NCI-H187 (cell line): ENCODE data around the gene NUTM2E.
"Not testable (repeated sequence)": the region's sequence is repeated elsewhere in the genome, so short reads cannot be mapped to it uniquely, and the experiment has no call there.

ENCODE experiments used
- DNase-seq, 2 experiments: peaks; one replicate each; lab custom pipeline; 2025; lab: John Stamatoyannopoulos, UW

Gene NUTM2E

DNA sequence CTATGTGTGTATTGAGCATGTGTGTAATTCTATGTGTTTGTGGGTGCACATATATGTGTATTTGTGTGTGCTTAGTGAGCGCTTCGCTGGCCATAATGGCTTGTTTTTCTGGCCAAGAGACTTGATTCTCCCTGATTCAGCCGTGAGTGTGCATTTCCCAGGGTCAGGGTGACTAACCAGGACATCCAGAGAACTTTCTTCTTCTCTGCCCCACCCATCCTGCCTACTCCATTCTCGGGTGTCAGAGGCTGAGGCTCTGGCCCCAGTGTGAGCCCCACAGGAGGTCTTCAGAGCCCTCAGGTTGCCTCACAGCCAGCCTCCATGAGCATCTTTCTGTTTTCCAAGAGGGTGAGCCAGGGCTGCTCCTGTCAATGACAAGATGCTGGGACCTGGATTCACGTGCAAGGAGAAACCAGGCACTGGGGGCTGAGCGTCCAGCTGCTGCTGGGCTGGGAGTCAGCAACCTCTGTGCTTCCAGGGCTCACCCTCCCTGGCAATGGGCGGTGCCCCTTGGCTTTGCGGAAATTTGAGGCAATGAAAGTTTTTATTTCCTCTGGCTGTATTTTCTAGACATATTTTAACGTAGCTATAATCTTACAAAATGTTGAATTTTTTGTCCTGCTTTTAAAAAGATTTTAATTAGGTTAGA is 40.5 kb downstream of the NUTM2E start:
- not testable (repeated sequence) for DNase-seq

DNA sequence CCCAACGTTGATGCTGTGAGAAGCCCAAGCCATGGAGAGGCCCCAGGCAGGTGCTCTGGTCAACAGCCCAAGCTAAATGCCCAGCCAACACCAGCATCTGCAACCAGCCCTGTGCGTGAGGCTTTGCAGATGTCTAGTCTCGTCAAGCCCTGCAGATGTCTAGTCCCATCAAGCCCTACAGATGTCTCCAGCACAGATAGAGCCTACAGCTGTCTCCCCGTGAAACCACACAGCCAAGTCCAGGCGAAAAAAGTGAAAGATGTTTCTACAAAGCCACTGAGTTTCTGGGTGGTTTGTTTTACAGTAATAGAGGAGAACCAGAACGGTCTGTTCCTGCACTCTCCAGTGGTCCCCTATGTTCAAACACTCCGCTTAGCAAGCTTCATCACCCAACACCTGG is 41.5 kb downstream of the NUTM2E start:
- DNase-seq, result not testable (repeated sequence)

DNA sequence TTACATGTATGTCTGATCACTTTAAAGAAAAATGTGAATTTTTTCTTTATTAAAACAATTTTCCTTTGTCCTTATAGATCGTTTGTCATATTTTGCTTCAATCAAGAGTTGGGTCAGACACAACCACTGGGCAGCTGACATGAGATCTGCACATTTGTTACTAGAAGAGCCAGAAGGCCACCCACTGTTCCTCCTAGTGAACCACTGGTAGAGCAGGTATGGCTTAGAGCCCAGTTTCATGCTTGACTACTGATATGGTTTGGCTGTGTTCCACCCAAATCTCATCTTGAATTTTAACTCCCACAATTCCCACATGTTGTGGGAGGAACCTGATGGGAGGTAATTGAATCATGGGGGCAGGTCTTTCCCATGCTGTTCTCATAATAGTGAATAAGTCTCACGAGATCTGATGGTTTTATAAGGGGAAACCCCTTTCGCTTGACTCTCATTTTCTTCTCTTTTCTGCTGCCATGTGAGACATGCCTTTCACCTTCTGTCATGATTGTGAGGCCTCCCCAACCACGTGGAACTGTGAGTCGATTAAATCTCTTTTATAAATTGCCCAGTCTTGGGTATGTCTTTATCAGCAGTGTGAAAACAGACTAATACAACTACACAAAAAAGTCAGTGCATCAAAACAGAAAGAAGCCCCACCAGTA is 43.0 kb downstream of the NUTM2E start:
- not testable (repeated sequence) for DNase-seq

DNA sequence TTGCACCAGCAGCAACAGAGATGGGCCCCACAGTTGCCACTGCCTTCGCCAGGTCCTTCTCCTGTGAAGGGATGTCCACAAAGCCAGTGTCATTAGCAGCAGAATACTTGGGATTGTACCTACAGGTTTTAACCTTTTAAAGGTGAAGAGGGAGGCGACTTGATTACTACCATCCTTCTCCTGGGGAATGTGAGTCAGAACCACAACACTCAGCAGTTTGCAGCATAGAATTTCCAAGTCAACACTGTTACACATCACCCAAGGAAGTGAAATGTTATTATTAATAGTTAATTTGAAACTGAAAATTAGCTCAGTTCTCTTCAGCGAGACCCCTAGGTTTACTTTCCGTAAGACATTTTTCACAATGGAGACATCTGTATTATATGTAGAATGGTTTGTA is 45.2 kb downstream of the NUTM2E start:
- not testable (repeated sequence) for DNase-seq
